DOHH2 (cell line): Measurements from ENCODE around the gene PSAP.

ENCODE experiments used
- EZH2phosphoT487 ChIP-seq: fragments of 200-600 bp; sonication (generic); IDR thresholded peaks from 2 replicates; pipeline ENCODE4 v1.6.1; 2017; ENCODE audit warnings: borderline replicate concordance, mild to moderate bottlenecking, antibody characterized with exemption, low read length, moderate library complexity, mixed read lengths
- TF ChIP-seq, protein P1 (sequence below): fragments of 200-600 bp; sonication (generic); IDR thresholded peaks from one replicate; pipeline ENCODE4 v1.5.1; 2014; ENCODE audit warnings: antibody characterized with exemption, mild to moderate bottlenecking, low read depth, low read length; ENCODE audit not compliant: poor library complexity, severe bottlenecking

GRCh38 chr10:71852355-71852937, 1.4 kb upstream of the PSAP start:
- TF ChIP-seq, protein P1, sequence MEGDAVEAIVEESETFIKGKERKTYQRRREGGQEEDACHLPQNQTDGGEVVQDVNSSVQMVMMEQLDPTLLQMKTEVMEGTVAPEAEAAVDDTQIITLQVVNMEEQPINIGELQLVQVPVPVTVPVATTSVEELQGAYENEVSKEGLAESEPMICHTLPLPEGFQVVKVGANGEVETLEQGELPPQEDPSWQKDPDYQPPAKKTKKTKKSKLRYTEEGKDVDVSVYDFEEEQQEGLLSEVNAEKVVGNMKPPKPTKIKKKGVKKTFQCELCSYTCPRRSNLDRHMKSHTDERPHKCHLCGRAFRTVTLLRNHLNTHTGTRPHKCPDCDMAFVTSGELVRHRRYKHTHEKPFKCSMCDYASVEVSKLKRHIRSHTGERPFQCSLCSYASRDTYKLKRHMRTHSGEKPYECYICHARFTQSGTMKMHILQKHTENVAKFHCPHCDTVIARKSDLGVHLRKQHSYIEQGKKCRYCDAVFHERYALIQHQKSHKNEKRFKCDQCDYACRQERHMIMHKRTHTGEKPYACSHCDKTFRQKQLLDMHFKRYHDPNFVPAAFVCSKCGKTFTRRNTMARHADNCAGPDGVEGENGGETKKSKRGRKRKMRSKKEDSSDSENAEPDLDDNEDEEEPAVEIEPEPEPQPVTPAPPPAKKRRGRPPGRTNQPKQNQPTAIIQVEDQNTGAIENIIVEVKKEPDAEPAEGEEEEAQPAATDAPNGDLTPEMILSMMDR = no peak
- no peak for TF ChIP-seq EZH2phosphoT487
